Measurements from ENCODE around the gene MGAT1.
"Not testable (repeated sequence)": the region's sequence is repeated elsewhere in the genome, so short reads cannot be mapped to it uniquely, and the experiment has no call there.

The MGAT1 gene

GRCh38 chr5:180791611-180792213 is 10.9 kb downstream of the MGAT1 start:
- Histone ChIP-seq H3K27ac (ENCODE audit: low read depth, low read length, severe bottlenecking) (no peak overlapping the region), H3K36me3 (ENCODE audit: control insufficient read depth, insufficient read depth, low read length) (peaks cover 60% of the 10 kb centered on the region), H3K9me3 (ENCODE audit: control insufficient read depth, low read length) (no peaks in the 10 kb centered on the region), H3K4me3 (ENCODE audit: extremely low read depth, insufficient read depth, low read length, poor library complexity, severe bottlenecking) (no peak overlapping the region), H3K4me1 (ENCODE audit: control insufficient read depth, insufficient read depth, low read length, poor library complexity, severe bottlenecking) (peaks cover 11% of the 10 kb centered on the region)
- 96 to 98% methylated on average over 31 of the region's 31 CpGs for WGBS, 2 experiments (ENCODE audit: insufficient coverage in 2 of 2)

DNA sequence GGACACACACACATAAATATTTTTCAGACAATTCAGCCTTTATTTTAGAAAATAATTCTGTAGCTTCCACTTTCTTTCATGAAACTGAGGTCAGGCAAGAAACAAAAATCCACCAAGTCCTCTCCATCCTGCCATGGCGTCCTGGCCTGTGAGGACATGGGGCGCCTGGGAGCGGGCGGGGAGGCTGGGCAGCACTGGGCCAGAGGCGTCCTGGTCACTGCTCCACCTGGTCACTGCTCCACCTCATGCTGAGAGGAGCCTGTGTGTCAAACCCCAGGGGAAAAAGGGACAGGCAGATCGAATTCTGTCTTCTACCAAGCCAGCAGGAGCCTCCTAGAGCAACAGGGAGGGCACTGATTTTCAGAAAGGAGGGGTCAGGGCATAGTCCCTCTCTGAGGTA is 12.1 kb downstream of the MGAT1 start:
- Histone ChIP-seq H3K36me3 (ENCODE audit: control insufficient read depth, insufficient read depth, low read length) (peaks cover 52% of the 10 kb centered on the region), H3K27ac (ENCODE audit: low read depth, low read length, severe bottlenecking) (no peak overlapping the region), H3K9me3 (ENCODE audit: control insufficient read depth, low read length) (no peaks in the 10 kb centered on the region), H3K4me3 (ENCODE audit: extremely low read depth, insufficient read depth, low read length, poor library complexity, severe bottlenecking) (no peak overlapping the region), H3K4me1 (ENCODE audit: control insufficient read depth, insufficient read depth, low read length, poor library complexity, severe bottlenecking) (peaks cover 23% of the 10 kb centered on the region)
- 85 to 96% methylated on average over 4 to 5 of the region's 6 CpGs for WGBS, 2 experiments (ENCODE audit: insufficient coverage in 2 of 2)

GRCh38 chr5:180790020-180790419 is 12.6 kb downstream of the MGAT1 start:
- H3K4me3 ChIP-seq (ENCODE audit: extremely low read depth, insufficient read depth, low read length, poor library complexity, severe bottlenecking), result no peak overlapping the region
- H3K36me3 ChIP-seq (ENCODE audit: control insufficient read depth, insufficient read depth, low read length), result peaks cover 47% of the 10 kb centered on the region
- H3K9me3 ChIP-seq (ENCODE audit: control insufficient read depth, low read length), result no peaks in the 10 kb centered on the region

DNA sequence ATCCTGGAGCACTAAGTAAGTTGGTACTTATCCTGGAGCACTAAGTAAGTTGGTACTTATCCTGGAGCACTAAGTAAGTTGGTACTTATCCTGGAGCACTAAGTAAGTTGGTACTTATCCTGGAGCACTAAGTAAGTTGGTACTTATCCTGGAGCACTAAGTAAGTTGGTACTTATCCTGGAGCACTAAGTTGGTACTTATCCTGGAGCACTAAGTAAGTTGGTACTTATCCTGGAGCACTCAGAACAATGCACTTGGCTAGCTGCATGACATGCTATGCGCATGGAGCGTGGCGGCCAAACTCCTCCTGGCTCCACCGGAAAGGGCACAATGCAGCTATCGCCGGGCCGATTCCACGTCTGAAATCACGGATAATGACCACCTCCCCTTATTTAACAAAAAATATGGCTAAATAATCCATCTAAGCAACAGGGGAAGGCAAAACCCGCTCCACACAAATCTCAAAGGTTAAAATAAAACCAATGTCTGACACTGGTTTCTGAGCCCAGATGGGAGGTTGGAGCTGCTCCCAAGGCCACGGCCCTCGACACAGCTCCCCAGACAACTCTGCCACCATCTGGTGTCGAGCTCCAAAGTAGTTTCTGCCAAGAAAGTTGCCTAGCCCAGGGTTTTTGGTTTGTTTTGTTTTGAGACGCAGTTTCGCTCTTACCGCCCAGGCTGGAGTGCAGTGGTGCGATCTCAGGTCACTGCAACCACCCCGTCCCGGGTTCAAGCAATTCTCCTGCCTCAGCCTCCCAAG is 13.8 kb downstream of the MGAT1 start:
- 95 to 96% methylated on average over 11 to 19 of the region's 19 CpGs for WGBS, 2 experiments (ENCODE audit: insufficient coverage in 2 of 2)
- H3K4me3 ChIP-seq (ENCODE audit: extremely low read depth, insufficient read depth, low read length, poor library complexity, severe bottlenecking); H3K9me3 ChIP-seq (ENCODE audit: control insufficient read depth, low read length); H3K27ac ChIP-seq (ENCODE audit: low read depth, low read length, severe bottlenecking): not testable (repeated sequence)
- H3K36me3 ChIP-seq (ENCODE audit: control insufficient read depth, insufficient read depth, low read length), result peaks cover 41% of the 10 kb centered on the region
- peaks cover 32% of the 10 kb centered on the region for H3K4me1 ChIP-seq (ENCODE audit: control insufficient read depth, insufficient read depth, low read length, poor library complexity, severe bottlenecking)

More at GRCh38 chr5:180790020-180790419, 12.6 kb downstream of the MGAT1 start:
- Histone ChIP-seq H3K4me1 (ENCODE audit: control insufficient read depth, insufficient read depth, low read length, poor library complexity, severe bottlenecking) (peaks cover 28% of the 10 kb centered on the region), H3K27ac (ENCODE audit: low read depth, low read length, severe bottlenecking) (no peak overlapping the region)
- 91 to 93% methylated on average over 7 to 8 of the region's 8 CpGs for whole genome bisulfite sequencing, 2 experiments (ENCODE audit: insufficient coverage in 2 of 2)

GRCh38 chr5:180787711-180788431 is 14.7 kb downstream of the MGAT1 start:
- Histone ChIP-seq H3K9me3 (ENCODE audit: control insufficient read depth, low read length) (no peaks in the 10 kb centered on the region), H3K27ac (ENCODE audit: low read depth, low read length, severe bottlenecking) (peak overlapping the region; percentile 32), H3K36me3 (ENCODE audit: control insufficient read depth, insufficient read depth, low read length) (peaks cover 39% of the 10 kb centered on the region), H3K4me3 (ENCODE audit: extremely low read depth, insufficient read depth, low read length, poor library complexity, severe bottlenecking) (no peak overlapping the region), H3K4me1 (ENCODE audit: control insufficient read depth, insufficient read depth, low read length, poor library complexity, severe bottlenecking) (peaks cover 32% of the 10 kb centered on the region)
- 73 to 83% methylated on average over 16 to 17 of the region's 20 CpGs for WGBS, 2 experiments (ENCODE audit: insufficient coverage in 2 of 2)

DNA sequence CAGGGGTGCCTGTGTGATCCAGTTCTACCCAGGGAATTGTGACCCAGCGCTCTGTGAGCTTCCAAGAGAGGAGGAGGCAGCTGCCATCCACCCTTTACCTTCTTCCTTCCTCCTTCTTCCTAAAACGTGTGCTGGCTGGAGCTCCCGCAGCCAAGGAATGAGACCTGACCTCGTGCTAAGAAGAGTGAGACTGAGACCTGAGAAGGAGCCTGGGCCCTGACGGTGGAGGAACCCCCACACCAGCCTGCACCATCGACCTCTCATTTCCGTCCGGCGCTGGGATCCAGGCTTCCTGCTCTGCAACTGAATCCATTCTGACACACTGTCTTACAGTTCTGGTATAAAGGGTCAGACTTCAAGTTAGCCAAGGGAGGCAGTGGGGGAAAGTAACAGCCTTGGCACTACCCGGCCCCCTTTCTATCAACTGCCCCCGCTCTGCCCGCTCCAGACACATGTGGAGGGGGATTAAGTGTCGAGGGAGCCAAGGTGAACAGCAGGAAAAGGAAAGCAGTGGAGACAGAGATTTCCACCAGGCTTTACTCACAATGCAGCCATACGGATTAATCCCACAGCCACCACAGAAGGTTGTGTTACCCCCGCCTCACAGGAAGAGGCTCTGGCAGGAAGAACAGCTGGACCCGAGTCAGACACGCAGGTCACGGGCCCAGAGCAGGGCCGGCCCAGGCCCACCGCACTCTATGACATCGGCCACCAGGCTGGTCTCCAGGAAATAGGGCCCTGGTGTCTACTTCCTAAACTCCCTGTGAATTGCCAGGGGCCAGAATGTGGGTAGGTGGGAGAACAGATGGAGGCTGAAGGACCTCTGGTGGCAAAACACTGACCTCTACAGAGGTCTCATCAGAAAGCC is 15.8 kb downstream of the MGAT1 start:
- Histone ChIP-seq H3K27ac (ENCODE audit: low read depth, low read length, severe bottlenecking) (peak overlapping the region; percentile 88), H3K4me1 (ENCODE audit: control insufficient read depth, insufficient read depth, low read length, poor library complexity, severe bottlenecking) (peaks cover 32% of the 10 kb centered on the region), H3K9me3 (ENCODE audit: control insufficient read depth, low read length) (no peaks in the 10 kb centered on the region), H3K36me3 (ENCODE audit: control insufficient read depth, insufficient read depth, low read length) (peaks cover 29% of the 10 kb centered on the region), H3K4me3 (ENCODE audit: extremely low read depth, insufficient read depth, low read length, poor library complexity, severe bottlenecking) (no peak overlapping the region)
- WGBS, 2 experiments (ENCODE audit: insufficient coverage in 2 of 2), result 89 to 92% methylated on average over 7 to 13 of the region's 21 CpGs

DNA sequence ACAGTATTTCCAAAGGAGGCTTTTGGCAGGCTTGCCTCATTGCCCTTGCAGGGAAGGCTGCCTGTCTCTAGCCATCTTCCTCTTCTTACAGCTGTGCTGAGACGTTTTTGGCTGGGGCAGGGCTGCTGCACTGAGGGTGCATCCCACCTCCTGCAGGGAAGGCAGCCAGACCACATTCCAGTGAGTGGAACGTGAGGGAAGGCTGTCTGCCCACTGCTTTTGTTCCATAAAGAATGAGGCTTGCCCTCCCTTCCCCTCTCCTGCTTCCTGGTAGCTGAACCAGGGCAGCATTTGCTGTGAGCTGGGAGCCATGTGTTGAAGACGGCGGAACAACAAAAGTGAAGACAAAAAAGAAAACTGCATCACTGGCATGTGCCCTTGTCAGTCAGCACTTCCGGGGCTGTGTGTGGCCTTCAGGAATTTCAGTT is 16.8 kb downstream of the MGAT1 start:
- WGBS, 2 experiments (ENCODE audit: insufficient coverage in 2 of 2), result 40 to 58% methylated on average over 3 to 4 of the region's 5 CpGs
- no peak overlapping the region for H3K4me3 ChIP-seq (ENCODE audit: extremely low read depth, insufficient read depth, low read length, poor library complexity, severe bottlenecking)

DNA sequence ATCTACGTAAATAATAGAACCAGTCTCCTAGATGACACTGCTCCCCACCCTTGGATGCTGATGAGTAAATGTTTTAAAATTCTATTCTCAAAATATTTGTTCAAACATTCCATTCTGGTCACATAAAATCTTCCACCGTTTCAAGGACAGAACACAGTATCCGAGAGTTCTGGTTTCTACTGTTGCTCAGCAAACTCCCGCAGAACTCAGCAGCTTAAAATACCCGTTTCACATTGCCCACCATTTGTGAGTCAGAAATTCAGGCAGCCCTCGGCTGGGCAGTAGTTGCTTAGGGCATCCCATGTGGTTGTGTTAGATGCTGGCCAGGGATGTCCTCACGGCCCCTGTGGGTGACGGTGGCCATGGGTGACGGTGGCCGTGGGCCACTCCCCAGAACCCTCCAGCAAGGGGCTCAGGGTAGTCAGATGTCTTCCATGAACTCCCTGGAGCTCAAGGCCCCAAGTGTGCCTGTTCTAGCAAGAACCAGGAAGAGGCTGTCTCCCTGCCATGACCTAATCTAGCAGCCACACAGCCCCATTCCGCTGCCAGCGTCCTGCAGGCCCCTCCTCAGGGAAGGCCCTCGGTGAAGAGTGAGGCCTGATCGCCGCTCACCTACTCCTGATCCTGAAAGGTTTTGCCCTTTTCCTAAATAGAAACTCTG is 17.4 kb downstream of the MGAT1 start:
- H3K9me3 ChIP-seq (ENCODE audit: control insufficient read depth, low read length), result no peaks in the 10 kb centered on the region
- H3K4me3 ChIP-seq (ENCODE audit: extremely low read depth, insufficient read depth, low read length, poor library complexity, severe bottlenecking), result no peak overlapping the region
- H3K4me1 ChIP-seq (ENCODE audit: control insufficient read depth, insufficient read depth, low read length, poor library complexity, severe bottlenecking), result peaks cover 32% of the 10 kb centered on the region
- 72 to 75% methylated on average over 12 of the region's 15 CpGs for WGBS, 2 experiments (ENCODE audit: insufficient coverage in 2 of 2)
- peak overlapping the region; percentile 88 for H3K27ac ChIP-seq (ENCODE audit: low read depth, low read length, severe bottlenecking)
- peaks cover 13% of the 10 kb centered on the region for H3K36me3 ChIP-seq (ENCODE audit: control insufficient read depth, insufficient read depth, low read length)

More for the DNA sequence above, 16.8 kb downstream of the MGAT1 start:
- Histone ChIP-seq H3K36me3 (ENCODE audit: control insufficient read depth, insufficient read depth, low read length) (peaks cover 19% of the 10 kb centered on the region), H3K27ac (ENCODE audit: low read depth, low read length, severe bottlenecking) (peak overlapping the region; percentile 88), H3K4me1 (ENCODE audit: control insufficient read depth, insufficient read depth, low read length, poor library complexity, severe bottlenecking) (peaks cover 32% of the 10 kb centered on the region), H3K9me3 (ENCODE audit: control insufficient read depth, low read length) (no peaks in the 10 kb centered on the region)

DNA sequence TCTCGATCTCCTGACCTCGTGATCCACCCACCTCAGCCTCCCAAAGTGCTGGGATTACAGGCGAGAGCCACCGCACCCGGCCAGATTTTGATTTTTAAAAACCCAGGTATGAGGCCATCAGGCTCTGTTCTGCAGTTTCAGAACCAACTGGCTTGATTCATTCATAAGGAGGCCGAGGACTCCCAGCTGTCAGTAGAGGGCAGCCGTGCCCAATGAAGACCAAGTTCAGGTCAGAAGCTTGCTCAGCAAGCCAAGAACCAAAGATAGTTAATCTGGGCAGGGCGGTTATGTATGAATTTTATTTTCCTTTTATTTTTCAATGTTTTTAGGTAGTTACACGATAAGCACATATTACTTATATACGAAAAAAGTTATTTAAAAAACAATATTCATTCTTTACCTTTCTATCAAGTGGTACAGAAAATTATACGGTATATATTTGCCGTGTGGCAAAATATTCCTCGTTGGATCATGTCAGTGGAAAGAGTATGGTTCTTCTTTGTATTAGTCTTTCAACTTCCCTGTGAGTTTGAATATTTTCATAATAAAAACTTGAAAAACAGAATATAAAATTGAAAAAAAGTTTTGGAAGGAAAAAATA is 18.0 kb downstream of the MGAT1 start:
- Histone ChIP-seq H3K4me1 (ENCODE audit: control insufficient read depth, insufficient read depth, low read length, poor library complexity, severe bottlenecking) (peaks cover 32% of the 10 kb centered on the region), H3K9me3 (ENCODE audit: control insufficient read depth, low read length) (no peaks in the 10 kb centered on the region), H3K4me3 (ENCODE audit: extremely low read depth, insufficient read depth, low read length, poor library complexity, severe bottlenecking) (no peak overlapping the region), H3K36me3 (ENCODE audit: control insufficient read depth, insufficient read depth, low read length) (peaks cover 7% of the 10 kb centered on the region), H3K27ac (ENCODE audit: low read depth, low read length, severe bottlenecking) (no peak overlapping the region)
- 35 to 43% methylated on average over 5 of the region's 13 CpGs for WGBS, 2 experiments (ENCODE audit: insufficient coverage in 2 of 2)
